Gastrocnemius medialis (tissue), 4 donors: ENCODE results near the gene CTAG1B.
"Not testable (repeated sequence)": the region's sequence is repeated elsewhere in the genome, so short reads cannot be mapped to it uniquely, and the experiment has no call there.

Experiments used
- POLR2A ChIP-seq, 2 donors: fragments of 450-650 bp; IDR thresholded peaks; one replicate each; pipeline ENCODE4 v1.6.1; 2017; ENCODE audit warnings: antibody characterized with exemption in 2 of 2, mild to moderate bottlenecking in 2 of 2, moderate library complexity in 2 of 2
- TF ChIP-seq, protein P1 (sequence below), 5 experiments: fragments of 450-650 bp in 3 of 5; fragments of 200-600 bp in 2 of 5; sonication (generic) in 2 of 5; IDR thresholded peaks in 4 of 5; conservative IDR thresholded peaks in 1 of 5; 1 replicate in 4 of 5; 2 replicates in 1 of 5; pipeline ENCODE4 v1.5.1; 2016 to 2019; ENCODE audit warnings: antibody characterized with exemption in 5 of 5, mild to moderate bottlenecking in 3 of 5, moderate library complexity in 3 of 5

DNA sequence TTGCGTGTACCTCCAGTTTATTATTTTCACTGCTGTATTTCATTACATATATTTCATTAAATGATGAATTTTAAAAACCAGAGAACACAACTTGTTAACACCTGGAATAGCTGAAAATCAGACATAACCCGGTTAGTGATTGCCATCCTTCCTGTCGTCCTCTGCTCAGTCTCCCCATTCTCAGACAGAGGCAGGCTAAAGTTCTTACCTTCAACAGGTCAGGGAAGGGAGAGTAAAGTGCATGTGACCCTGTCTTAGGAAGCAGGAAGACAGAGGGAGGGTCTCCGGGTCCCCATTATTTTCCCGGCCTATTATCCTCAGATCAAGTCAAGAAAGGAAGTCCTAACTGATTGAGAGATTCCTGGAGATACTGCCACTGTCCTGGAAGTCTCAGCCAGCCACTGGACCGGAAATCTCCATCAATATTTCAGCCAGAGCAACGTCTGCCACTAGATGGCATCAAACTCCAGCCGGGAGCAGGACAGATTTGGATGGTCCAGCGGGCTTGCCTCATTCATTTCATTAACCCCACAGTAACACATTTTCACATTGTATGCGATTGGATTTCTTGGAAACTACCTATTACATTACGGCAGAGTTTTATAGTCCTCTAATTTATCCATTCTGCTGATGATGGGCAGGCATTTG is 1.8 kb upstream of the CTAG1B start:
- TF ChIP-seq, protein P1, sequence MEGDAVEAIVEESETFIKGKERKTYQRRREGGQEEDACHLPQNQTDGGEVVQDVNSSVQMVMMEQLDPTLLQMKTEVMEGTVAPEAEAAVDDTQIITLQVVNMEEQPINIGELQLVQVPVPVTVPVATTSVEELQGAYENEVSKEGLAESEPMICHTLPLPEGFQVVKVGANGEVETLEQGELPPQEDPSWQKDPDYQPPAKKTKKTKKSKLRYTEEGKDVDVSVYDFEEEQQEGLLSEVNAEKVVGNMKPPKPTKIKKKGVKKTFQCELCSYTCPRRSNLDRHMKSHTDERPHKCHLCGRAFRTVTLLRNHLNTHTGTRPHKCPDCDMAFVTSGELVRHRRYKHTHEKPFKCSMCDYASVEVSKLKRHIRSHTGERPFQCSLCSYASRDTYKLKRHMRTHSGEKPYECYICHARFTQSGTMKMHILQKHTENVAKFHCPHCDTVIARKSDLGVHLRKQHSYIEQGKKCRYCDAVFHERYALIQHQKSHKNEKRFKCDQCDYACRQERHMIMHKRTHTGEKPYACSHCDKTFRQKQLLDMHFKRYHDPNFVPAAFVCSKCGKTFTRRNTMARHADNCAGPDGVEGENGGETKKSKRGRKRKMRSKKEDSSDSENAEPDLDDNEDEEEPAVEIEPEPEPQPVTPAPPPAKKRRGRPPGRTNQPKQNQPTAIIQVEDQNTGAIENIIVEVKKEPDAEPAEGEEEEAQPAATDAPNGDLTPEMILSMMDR (IDR thresholded peaks at IDR 0.05 in 4 of 5, conservative IDR thresholded peaks at IDR 0.05 in 1 of 5), result not testable (repeated sequence)
- not testable (repeated sequence) for TF ChIP-seq POLR2A (IDR thresholded peaks at IDR 0.05)
